ENCODE results near the gene GTF2F2. TPM values are rescaled to one million over a fixed set of nuclear protein-coding genes. Genes with fewer than 3 reads are reported as not detected.

Gene GTF2F2
- total RNA-seq, 1 experiment from 2014 or later, result 37.8 TPM

- no peak for TF ChIP-seq EZH2 (IDR thresholded peaks at IDR 0.05; ENCODE audit: borderline replicate concordance, low read depth, low read length, poor library complexity, severe bottlenecking)
- no peak for TF ChIP-seq CTCF (conservative IDR thresholded peaks at IDR 0.05; ENCODE audit: low read depth, low read length)
- POLR2A ChIA-PET (ENCODE audit: low non-redundant PET), result no interaction called here
- no TSS peak for BruUV-seq (replicated peaks)
- no peaks in the 10 kb centered on the region for H3K36me3 ChIP-seq (ENCODE audit: insufficient read depth, low read length, poor library complexity, severe bottlenecking)
- peaks cover 21% of the 10 kb centered on the region for H3K4me1 ChIP-seq (ENCODE audit: insufficient read depth, low read length, poor library complexity, severe bottlenecking)
- H3K9me3 ChIP-seq (ENCODE audit: low read depth, low read length, poor library complexity, severe bottlenecking), result no peaks in the 10 kb centered on the region
- CTCF ChIA-PET, result interaction anchor here (1.1 kb wide), 1 partner anchor 75 kb away, joined by 3 read pairs; no protein-coding TSS in a partner anchor
- H3K27me3 ChIP-seq (replicated peaks; ENCODE audit: insufficient read depth, low read depth, low read length, poor library complexity), result no peaks in the 10 kb centered on the region
- DNase-seq (ENCODE audit: low spot score), result no peak
- intact Hi-C loops (cut with micrococcal nuclease; ENCODE audit: unreplicated experiment), result no loop called here
- peak overlapping the region; percentile 11 for H3K27ac ChIP-seq (ENCODE audit: low read depth, low read length, poor library complexity, severe bottlenecking)
- H3K4me3 ChIP-seq (ENCODE audit: low read depth, low read length, poor library complexity, severe bottlenecking), result no peak overlapping the region
Measured at GRCh38 chr13:45206340-45206739, 86.0 kb downstream of the GTF2F2 start.

- POLR2A ChIA-PET (ENCODE audit: low non-redundant PET), result no interaction called here
- Histone ChIP-seq H3K36me3 (ENCODE audit: insufficient read depth, low read length, poor library complexity, severe bottlenecking) (no peaks in the 10 kb centered on the region), H3K27me3 (replicated peaks; ENCODE audit: insufficient read depth, low read depth, low read length, poor library complexity) (no peaks in the 10 kb centered on the region), H3K9me3 (ENCODE audit: low read depth, low read length, poor library complexity, severe bottlenecking) (no peaks in the 10 kb centered on the region), H3K4me1 (ENCODE audit: insufficient read depth, low read length, poor library complexity, severe bottlenecking) (peaks cover 21% of the 10 kb centered on the region), H3K4me3 (ENCODE audit: low read depth, low read length, poor library complexity, severe bottlenecking) (no peak overlapping the region), H3K27ac (ENCODE audit: low read depth, low read length, poor library complexity, severe bottlenecking) (no peak overlapping the region)
- intact Hi-C loops (cut with micrococcal nuclease; ENCODE audit: unreplicated experiment), result no loop called here
- DNase-seq (ENCODE audit: low spot score), result no peak
- BruUV-seq (replicated peaks), result no TSS peak
- CTCF ChIA-PET, result interaction anchor here (1.1 kb wide), 1 partner anchor 74 kb away, joined by 3 read pairs; no protein-coding TSS in a partner anchor
- TF ChIP-seq EZH2 (IDR thresholded peaks at IDR 0.05; ENCODE audit: borderline replicate concordance, low read depth, low read length, poor library complexity, severe bottlenecking) (no peak), CTCF (conservative IDR thresholded peaks at IDR 0.05; ENCODE audit: low read depth, low read length) (no peak)
Measured at GRCh38 chr13:45207319-45207718, 87.0 kb downstream of the GTF2F2 start.

- no peak overlapping the region for H3K27ac ChIP-seq (ENCODE audit: low read depth, low read length, poor library complexity, severe bottlenecking)
- no peaks in the 10 kb centered on the region for H3K36me3 ChIP-seq (ENCODE audit: insufficient read depth, low read length, poor library complexity, severe bottlenecking)
- BruUV-seq (replicated peaks), result no TSS peak
- DNase-seq (ENCODE audit: low spot score), result no peak
- H3K4me3 ChIP-seq (ENCODE audit: low read depth, low read length, poor library complexity, severe bottlenecking), result no peak overlapping the region
- intact Hi-C loops (cut with micrococcal nuclease; ENCODE audit: unreplicated experiment), result no loop called here
- TF ChIP-seq EZH2 (IDR thresholded peaks at IDR 0.05; ENCODE audit: borderline replicate concordance, low read depth, low read length, poor library complexity, severe bottlenecking) (no peak), CTCF (conservative IDR thresholded peaks at IDR 0.05; ENCODE audit: low read depth, low read length) (no peak)
- peaks cover 21% of the 10 kb centered on the region for H3K4me1 ChIP-seq (ENCODE audit: insufficient read depth, low read length, poor library complexity, severe bottlenecking)
- H3K9me3 ChIP-seq (ENCODE audit: low read depth, low read length, poor library complexity, severe bottlenecking), result no peaks in the 10 kb centered on the region
- ChIA-PET POLR2A (ENCODE audit: low non-redundant PET) (no interaction called here), CTCF (no interaction called here)
- H3K27me3 ChIP-seq (replicated peaks; ENCODE audit: insufficient read depth, low read depth, low read length, poor library complexity), result no peaks in the 10 kb centered on the region
Measured at GRCh38 chr13:45208132-45208531, 87.8 kb downstream of the GTF2F2 start.
